Caco-2 (cell line): ENCODE results near the gene SEMA6B. TPM values are rescaled to one million over a fixed set of nuclear protein-coding genes. Genes with fewer than 3 reads are reported as not detected.

Experiments
- BruUV-seq: library from RNA; stranded (reverse); fragments of 400-500 nt; replicated peaks from 2 replicates; lab custom pipeline; 2021; lab: Mats Ljungman, UMichigan
- CTCF ChIA-PET: fragments of 300-600 bp; sonication (Branson Sonifier 250); formaldehyde crosslinking; loops from one replicate; lab custom pipeline; 2022; ENCODE audit warnings: antibody characterized with exemption; lab: Charles Lee
- POLR2A ChIA-PET: fragments of 300-600 bp; sonication (Branson Sonifier 250); formaldehyde crosslinking; loops from one replicate; lab custom pipeline; 2022; ENCODE audit warnings: antibody characterized with exemption; lab: Charles Lee
- DNase-seq, 2 experiments: peaks; one replicate each; pipeline versions ENCODE4 v3.0.0 to v3.0.0-alpha.2; 2020 to 2022
- H3K27me3 ChIP-seq: replicated peaks from 2 replicates; pipeline ENCODE4 v1.6.0; 2011; ENCODE audit warnings: low read length; ENCODE audit not compliant: control insufficient read depth, insufficient read depth
- H3K36me3 ChIP-seq: 2 replicates; pipeline ENCODE4 v1.5.1; 2011; ENCODE audit warnings: low read length; ENCODE audit not compliant: control insufficient read depth, insufficient read depth
- H3K4me1 ChIP-seq: fragments of 250-450 bp; sonication (Bioruptor Pico); 2 replicates; pipeline ENCODE4 v1.5.1; 2020; ENCODE audit warnings: mild to moderate bottlenecking
- H3K4me3 ChIP-seq: 2 replicates; pipeline ENCODE4 v1.5.1; 2011; ENCODE audit warnings: low read depth, mild to moderate bottlenecking, control low read depth, low read length
- H3K9me3 ChIP-seq: fragments of 250-450 bp; sonication (Bioruptor Pico); 2 replicates; pipeline ENCODE4 v1.5.1; 2020; ENCODE audit warnings: mild to moderate bottlenecking, moderate library complexity
- H3K27ac Mint-ChIP-seq: one replicate; pipeline ENCODE4 v1.8.0; 2022; ENCODE audit warnings: mixed read lengths; ENCODE audit not compliant: unreplicated experiment
- H3K27me3 Mint-ChIP-seq: one replicate; pipeline ENCODE4 v1.8.0; 2022; ENCODE audit warnings: mixed read lengths; ENCODE audit not compliant: insufficient read depth, unreplicated experiment
- H3K36me3 Mint-ChIP-seq: one replicate; pipeline ENCODE4 v1.8.0; 2022; ENCODE audit warnings: mild to moderate bottlenecking, mixed read lengths; ENCODE audit not compliant: insufficient read depth, unreplicated experiment
- H3K4me1 Mint-ChIP-seq: one replicate; pipeline ENCODE4 v1.8.0; 2022; ENCODE audit warnings: low read depth, mixed read lengths; ENCODE audit not compliant: unreplicated experiment
- H3K4me3 Mint-ChIP-seq: one replicate; pipeline ENCODE4 v1.8.0; 2022; ENCODE audit warnings: mild to moderate bottlenecking, moderate library complexity, mixed read lengths; ENCODE audit not compliant: unreplicated experiment
- H3K9me3 Mint-ChIP-seq: one replicate; pipeline ENCODE4 v1.8.0; 2022; ENCODE audit warnings: mixed read lengths; ENCODE audit not compliant: unreplicated experiment
- CTCF ChIP-seq, 2 experiments: fragments of 200-600 bp in 1 of 2; IDR thresholded peaks; 1 replicate in 1 of 2; 2 replicates in 1 of 2; pipeline versions ENCODE4 v1.5.1 to v1.8.0; 2011 to 2022; ENCODE audit warnings: antibody characterized with exemption in 1 of 2, control low read depth in 1 of 2, inconsistent platforms in 1 of 2, low read depth in 1 of 2, low read length in 1 of 2, mild to moderate bottlenecking in 1 of 2, moderate library complexity in 1 of 2; ENCODE audit not compliant: insufficient read depth in 1 of 2, severe bottlenecking in 1 of 2, unreplicated experiment in 1 of 2
- intact Hi-C: fragments of 100-400 bp; cut with micrococcal nuclease; formaldehyde crosslinking; loops from one replicate; pipeline ENCODE4 v1.10.0; 2022; ENCODE audit not compliant: unreplicated experiment
- total RNA-seq: library from RNA; stranded (reverse); gene quantifications from 2 replicates; pipeline ENCODE4 v1.2.3, GENCODE V29; 2022

SEMA6B gene
- total RNA-seq, 1 experiment from 2014 or later: 0.39 TPM

- ChIA-PET POLR2A (no interaction called here), CTCF (interaction anchor here (0.5 to 1.6 kb wide), 4 partner anchors 9 to 56 kb away, joined by 3 to 6 read pairs (median 4); no protein-coding TSS in a partner anchor)
- no peaks in the 10 kb centered on the region for H3K27me3 ChIP-seq
- no peaks in the 10 kb centered on the region for H3K9me3 ChIP-seq
- Mint-ChIP-seq H3K9me3 (no peaks in the 10 kb centered on the region), H3K4me3 (peak overlapping the region; percentile 19), H3K27ac (no peak overlapping the region), H3K27me3 (peaks cover 12% of the 10 kb centered on the region), H3K36me3 (no peaks in the 10 kb centered on the region), H3K4me1 (peaks cover 19% of the 10 kb centered on the region)
- no TSS peak for BruUV-seq
- peaks cover 18% of the 10 kb centered on the region for H3K4me1 ChIP-seq
- no peak for TF ChIP-seq CTCF (IDR thresholded peaks at IDR 0.05; ENCODE audit: insufficient read depth in 1 of 2, low read depth in 1 of 2, low read length in 1 of 2, severe bottlenecking in 1 of 2, unreplicated experiment in 1 of 2)
- no peaks in the 10 kb centered on the region for H3K36me3 ChIP-seq
- H3K4me3 ChIP-seq: peak overlapping the region; percentile 7; the same call in 1 of the 2 replicates
- intact Hi-C loops: no loop called here
- no peak for DNase-seq
Observed at GRCh38 chr19:4580021-4580901, 20.8 kb upstream of the SEMA6B start.

GRCh38 chr19:4579389-4579788 lies 19.9 kb upstream of the SEMA6B start:
- H3K4me3 Mint-ChIP-seq: no peak overlapping the region
- Histone ChIP-seq H3K4me3 (no peak overlapping the region), H3K4me1 (peaks cover 18% of the 10 kb centered on the region), H3K9me3 (no peaks in the 10 kb centered on the region), H3K36me3 (no peaks in the 10 kb centered on the region), H3K27me3 (no peaks in the 10 kb centered on the region)
- no peak for TF ChIP-seq CTCF (IDR thresholded peaks at IDR 0.05; ENCODE audit: insufficient read depth in 1 of 2, low read depth in 1 of 2, low read length in 1 of 2, severe bottlenecking in 1 of 2, unreplicated experiment in 1 of 2)
- no TSS peak for BruUV-seq
- H3K36me3 Mint-ChIP-seq: no peaks in the 10 kb centered on the region
- peaks cover 12% of the 10 kb centered on the region for H3K27me3 Mint-ChIP-seq
- DNase-seq: no peak
- H3K27ac Mint-ChIP-seq: no peak overlapping the region
- POLR2A ChIA-PET: no interaction called here
- CTCF ChIA-PET: interaction anchor here (1.0 to 1.6 kb wide), 3 partner anchors 10 to 57 kb away, joined by 3 to 6 read pairs (median 5); no protein-coding TSS in a partner anchor
- H3K4me1 Mint-ChIP-seq: peaks cover 19% of the 10 kb centered on the region
- intact Hi-C loops: no loop called here
- no peaks in the 10 kb centered on the region for H3K9me3 Mint-ChIP-seq

GRCh38 chr19:4578552-4579248 lies 19.2 kb upstream of the SEMA6B start:
- Mint-ChIP-seq H3K4me3 (no peak overlapping the region), H3K9me3 (no peaks in the 10 kb centered on the region), H3K36me3 (no peaks in the 10 kb centered on the region), H3K27ac (no peak overlapping the region), H3K4me1 (peaks cover 19% of the 10 kb centered on the region), H3K27me3 (peaks cover 12% of the 10 kb centered on the region)
- POLR2A ChIA-PET: no interaction called here
- intact Hi-C loops: no loop called here
- no TSS peak for BruUV-seq
- Histone ChIP-seq H3K9me3 (no peaks in the 10 kb centered on the region), H3K4me1 (peaks cover 13% of the 10 kb centered on the region; the same call in 1 of the 2 replicates), H3K4me3 (no peak overlapping the region), H3K36me3 (no peaks in the 10 kb centered on the region), H3K27me3 (no peaks in the 10 kb centered on the region)
- no peak for TF ChIP-seq CTCF (IDR thresholded peaks at IDR 0.05; ENCODE audit: insufficient read depth in 1 of 2, low read depth in 1 of 2, low read length in 1 of 2, severe bottlenecking in 1 of 2, unreplicated experiment in 1 of 2)
- DNase-seq: no peak
- CTCF ChIA-PET: interaction anchor here (1.0 to 1.6 kb wide), 3 partner anchors 11 to 58 kb away, joined by 3 to 6 read pairs (median 5); no protein-coding TSS in a partner anchor
